H9 (cell line): Measurements from ENCODE around the gene DLG2. TPM values are rescaled to one million over a fixed set of nuclear protein-coding genes. Genes with fewer than 3 reads are reported as not detected.

Source experiments
- DNase-seq: peaks from one replicate; pipeline ENCODE4 v3.0.0-alpha.2; 2017
- H2AFZ ChIP-seq: one replicate; pipeline ENCODE4 v1.6.1; 2013; ENCODE audit warnings: mild to moderate bottlenecking, low read length, control low read depth, moderate library complexity
- H2AK5ac ChIP-seq: 2 replicates; pipeline ENCODE4 v1.6.1; 2013; ENCODE audit warnings: low read length, control low read depth, mixed read lengths; ENCODE audit not compliant: insufficient read length
- H2BK120ac ChIP-seq: one replicate; pipeline ENCODE4 v1.6.1; 2013; ENCODE audit warnings: low read depth, mild to moderate bottlenecking, low read length, control low read depth, inconsistent platforms; ENCODE audit not compliant: poor library complexity, severe bottlenecking
- H2BK12ac ChIP-seq: 2 replicates; pipeline ENCODE4 v1.6.1; 2013; ENCODE audit warnings: low read length, control low read depth, mixed read lengths, low read depth; ENCODE audit not compliant: insufficient read length
- H2BK15ac ChIP-seq: 2 replicates; pipeline ENCODE4 v1.6.1; 2013; ENCODE audit warnings: low read depth, low read length, control low read depth
- H2BK20ac ChIP-seq: one replicate; pipeline ENCODE4 v1.6.1; 2013; ENCODE audit warnings: low read depth, mild to moderate bottlenecking, low read length, control low read depth, inconsistent platforms; ENCODE audit not compliant: poor library complexity, severe bottlenecking
- H2BK5ac ChIP-seq: 2 replicates; pipeline ENCODE4 v1.6.1; 2013; ENCODE audit warnings: low read length, control low read depth, mixed read lengths; ENCODE audit not compliant: insufficient read length
- H3K14ac ChIP-seq: 2 replicates; pipeline ENCODE4 v1.6.1; 2013; ENCODE audit warnings: low read length, control low read depth; ENCODE audit not compliant: insufficient read depth
- H3K18ac ChIP-seq: 2 replicates; pipeline ENCODE4 v1.6.1; 2013; ENCODE audit warnings: low read depth, mild to moderate bottlenecking, mixed read lengths, low read length, control low read depth; ENCODE audit not compliant: insufficient read length
- H3K23ac ChIP-seq: 2 replicates; pipeline ENCODE4 v1.6.1; 2013; ENCODE audit warnings: low read length, control low read depth, mixed read lengths, low read depth; ENCODE audit not compliant: insufficient read length
- H3K23me2 ChIP-seq: 2 replicates; pipeline ENCODE4 v1.6.1; 2013; ENCODE audit warnings: low read depth, mild to moderate bottlenecking, mixed read lengths, low read length, control low read depth; ENCODE audit not compliant: insufficient read length, poor library complexity, severe bottlenecking
- H3K27ac ChIP-seq: 2 replicates; pipeline ENCODE4 v1.5.1; 2013; ENCODE audit warnings: low read length, control low read depth, mixed read lengths, low read depth; ENCODE audit not compliant: insufficient read length
- H3K27me3 ChIP-seq: 2 replicates; pipeline ENCODE4 v1.6.1; 2013; ENCODE audit warnings: low read length, control low read depth, inconsistent platforms; ENCODE audit not compliant: insufficient read depth
- H3K4ac ChIP-seq: 2 replicates; pipeline ENCODE4 v1.6.1; 2013; ENCODE audit warnings: low read depth, mild to moderate bottlenecking, control low read depth, inconsistent platforms, low read length, moderate library complexity
- H3K4me1 ChIP-seq: 2 replicates; pipeline ENCODE4 v1.6.1; 2013; ENCODE audit warnings: low read length, control low read depth, inconsistent platforms; ENCODE audit not compliant: insufficient read depth
- H3K4me2 ChIP-seq: 2 replicates; pipeline ENCODE4 v1.6.1; 2013; ENCODE audit warnings: low read length, control low read depth, mixed read lengths; ENCODE audit not compliant: insufficient read length, insufficient read depth
- H3K56ac ChIP-seq: 2 replicates; pipeline ENCODE4 v1.6.1; 2013; ENCODE audit warnings: low read depth, mild to moderate bottlenecking, mixed read lengths, low read length, control low read depth; ENCODE audit not compliant: insufficient read length
- H3K79me1 ChIP-seq: 2 replicates; pipeline ENCODE4 v1.6.1; 2013; ENCODE audit warnings: low read depth, mild to moderate bottlenecking, moderate library complexity, low read length, control low read depth, inconsistent platforms; ENCODE audit not compliant: insufficient read depth, poor library complexity, severe bottlenecking
- H3K79me2 ChIP-seq: 2 replicates; pipeline ENCODE4 v1.6.1; 2013; ENCODE audit warnings: low read length, control low read depth, inconsistent platforms; ENCODE audit not compliant: insufficient read depth
- H3K9ac ChIP-seq: 2 replicates; pipeline ENCODE4 v1.6.1; 2013; ENCODE audit warnings: low read length, control low read depth, mixed read lengths; ENCODE audit not compliant: insufficient read length; ENCODE audit errors: extremely low read depth
- H3K9me3 ChIP-seq: one replicate; pipeline ENCODE4 v1.6.1; 2013; ENCODE audit warnings: low read depth, low read length, inconsistent platforms; ENCODE audit not compliant: control insufficient read depth
- H3T11ph ChIP-seq: one replicate; pipeline ENCODE4 v1.6.1; 2013; ENCODE audit warnings: mild to moderate bottlenecking, low read length, control low read depth, inconsistent platforms
- H4K20me1 ChIP-seq: one replicate; pipeline ENCODE4 v1.6.1; 2013; ENCODE audit not compliant: control insufficient read depth, insufficient read length, insufficient read depth
- H4K5ac ChIP-seq: 2 replicates; pipeline ENCODE4 v1.6.1; 2013; ENCODE audit warnings: low read depth, mild to moderate bottlenecking, mixed read lengths, low read length, control low read depth; ENCODE audit not compliant: insufficient read length
- H4K8ac ChIP-seq: replicated peaks from 2 replicates; pipeline ENCODE4 v1.6.1; 2013; ENCODE audit warnings: low read length, control low read depth, mixed read lengths, low read depth; ENCODE audit not compliant: insufficient read length
- H4K91ac ChIP-seq: 2 replicates; pipeline ENCODE4 v1.6.1; 2013; ENCODE audit warnings: low read depth, mild to moderate bottlenecking, moderate library complexity, mixed read lengths, low read length, control low read depth; ENCODE audit not compliant: insufficient read length
- H3K27ac Mint-ChIP-seq, 3 experiments: 2 replicates in 2 of 3; 3 replicates in 1 of 3; pipeline ENCODE4 v1.8.0; 2020 to 2021; ENCODE audit warnings: mixed read lengths in 3 of 3, mild to moderate bottlenecking in 1 of 3, moderate library complexity in 1 of 3
- H3K27me3 Mint-ChIP-seq: 2 replicates; pipeline ENCODE4 v1.8.0; 2021; ENCODE audit warnings: low read depth, mild to moderate bottlenecking, moderate library complexity, mixed read lengths
- H3K36me3 Mint-ChIP-seq, 3 experiments: 2 replicates in 2 of 3; 3 replicates in 1 of 3; pipeline ENCODE4 v1.8.0; 2020 to 2021; ENCODE audit warnings: low read depth in 3 of 3, mixed read lengths in 3 of 3; ENCODE audit not compliant: insufficient read depth in 1 of 3
- H3K4me1 Mint-ChIP-seq, 2 experiments: 2 replicates each; pipeline ENCODE4 v1.8.0; 2020; ENCODE audit warnings: mixed read lengths in 2 of 2
- H3K4me3 Mint-ChIP-seq, 2 experiments: 2 replicates in 1 of 2; 3 replicates in 1 of 2; pipeline ENCODE4 v1.8.0; 2020 to 2021; ENCODE audit warnings: mild to moderate bottlenecking in 2 of 2, mixed read lengths in 2 of 2, moderate library complexity in 1 of 2
- H3K9me3 Mint-ChIP-seq, 2 experiments: 2 replicates in 1 of 2; 3 replicates in 1 of 2; pipeline ENCODE4 v1.8.0; 2020; ENCODE audit warnings: mild to moderate bottlenecking in 2 of 2, mixed read lengths in 2 of 2, moderate library complexity in 1 of 2
- WGBS: extraction: QIAGEN DNeasy Blood & Tissue Kit; methylation state at CpG from one replicate; pipeline ENCODE4 v1.1.7; 2013; ENCODE audit warnings: missing lambda C conversion rate, low lambda C conversion rate, mixed read lengths; ENCODE audit not compliant: insufficient read length; ENCODE audit errors: extremely low coverage; 5-methylcytosine and 5-hydroxymethylcytosine counted together
- total RNA-seq: library from RNA; stranded (reverse); gene quantifications from 2 replicates; pipeline ENCODE4 v1.2.1, GENCODE V29; 2021
- TF ChIP-seq, protein P1 (sequence below): fragments of 200-600 bp; sonication (generic); conservative IDR thresholded peaks from 3 replicates; pipeline ENCODE4 v1.8.0; 2021; ENCODE audit warnings: antibody characterized with exemption, mild to moderate bottlenecking

Gene DLG2
- total RNA-seq, 1 experiment from 2014 or later, result 8.0 TPM

DNA sequence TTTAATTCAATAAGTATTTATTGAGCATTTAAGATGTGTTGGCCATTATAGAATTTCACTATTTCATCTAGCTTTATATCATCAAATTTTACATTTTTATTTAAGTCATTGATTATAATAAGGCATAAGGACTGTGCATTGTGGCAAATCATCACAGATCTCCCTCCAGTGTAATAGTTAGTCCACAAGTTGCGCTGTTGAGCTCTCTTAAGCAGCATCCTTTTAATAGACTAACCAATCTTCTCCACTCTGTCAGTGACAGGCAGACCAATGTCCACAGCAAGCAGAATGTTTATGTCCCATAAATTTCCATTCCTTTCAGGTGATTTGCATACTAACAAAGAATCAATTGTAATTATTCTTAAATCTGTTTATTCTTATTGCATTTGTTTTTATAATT lies 1745.7 kb downstream of the DLG2 start:
- H3K4ac ChIP-seq, result no peak overlapping the region
- H2BK5ac ChIP-seq, result no peak overlapping the region
- H3K9ac ChIP-seq, result no peak overlapping the region
- no peak overlapping the region for H2BK120ac ChIP-seq
- no peak overlapping the region for H2BK12ac ChIP-seq
- DNase-seq, result no peak
- H2AK5ac ChIP-seq, result no peak overlapping the region
- H3T11ph ChIP-seq, result no peak overlapping the region
- H4K20me1 ChIP-seq, result no peaks in the 10 kb centered on the region
- Mint-ChIP-seq H3K27me3 (no peaks in the 10 kb centered on the region), H3K36me3 (peaks cover 6 to 11% (median 7%) of the 10 kb centered on the region in 3 experiments; a peak in 6 of 7 replicates), H3K9me3 (peaks cover 14 to 17% of the 10 kb centered on the region in 2 experiments), H3K4me1 (no peaks in the 10 kb centered on the region), H3K27ac (no peak overlapping the region), H3K4me3 (no peak overlapping the region)
- H4K91ac ChIP-seq, result no peak overlapping the region
- no peak overlapping the region for H3K56ac ChIP-seq
- H3K79me1 ChIP-seq, result no peaks in the 10 kb centered on the region
- H2BK20ac ChIP-seq, result no peak overlapping the region
- H3K23ac ChIP-seq, result no peak overlapping the region
- H3K4me2 ChIP-seq, result no peak overlapping the region
- WGBS, result no CpG with 5 or more reads among the region's 1 CpG
- H3K18ac ChIP-seq, result no peak overlapping the region
- H2BK15ac ChIP-seq, result no peak overlapping the region
- no peaks in the 10 kb centered on the region for H3K4me1 ChIP-seq
- no peak overlapping the region for H3K27ac ChIP-seq
- H3K23me2 ChIP-seq, result no peaks in the 10 kb centered on the region
- H3K9me3 ChIP-seq, result no peaks in the 10 kb centered on the region
- H3K27me3 ChIP-seq, result no peaks in the 10 kb centered on the region
- no peak overlapping the region for H4K5ac ChIP-seq
- no peaks in the 10 kb centered on the region for H3K79me2 ChIP-seq
- TF ChIP-seq, protein P1, sequence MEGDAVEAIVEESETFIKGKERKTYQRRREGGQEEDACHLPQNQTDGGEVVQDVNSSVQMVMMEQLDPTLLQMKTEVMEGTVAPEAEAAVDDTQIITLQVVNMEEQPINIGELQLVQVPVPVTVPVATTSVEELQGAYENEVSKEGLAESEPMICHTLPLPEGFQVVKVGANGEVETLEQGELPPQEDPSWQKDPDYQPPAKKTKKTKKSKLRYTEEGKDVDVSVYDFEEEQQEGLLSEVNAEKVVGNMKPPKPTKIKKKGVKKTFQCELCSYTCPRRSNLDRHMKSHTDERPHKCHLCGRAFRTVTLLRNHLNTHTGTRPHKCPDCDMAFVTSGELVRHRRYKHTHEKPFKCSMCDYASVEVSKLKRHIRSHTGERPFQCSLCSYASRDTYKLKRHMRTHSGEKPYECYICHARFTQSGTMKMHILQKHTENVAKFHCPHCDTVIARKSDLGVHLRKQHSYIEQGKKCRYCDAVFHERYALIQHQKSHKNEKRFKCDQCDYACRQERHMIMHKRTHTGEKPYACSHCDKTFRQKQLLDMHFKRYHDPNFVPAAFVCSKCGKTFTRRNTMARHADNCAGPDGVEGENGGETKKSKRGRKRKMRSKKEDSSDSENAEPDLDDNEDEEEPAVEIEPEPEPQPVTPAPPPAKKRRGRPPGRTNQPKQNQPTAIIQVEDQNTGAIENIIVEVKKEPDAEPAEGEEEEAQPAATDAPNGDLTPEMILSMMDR, result no peak
- no peak overlapping the region for H4K8ac ChIP-seq
- no peak overlapping the region for H3K14ac ChIP-seq
- no peak overlapping the region for H2AFZ ChIP-seq
